ENCODE data around the gene PIGT.

PIGT gene

GRCh38 chr20:45372241-45372640, 43.7 kb upstream of the PIGT start:
- Histone ChIP-seq H3K4me2 (ENCODE audit: insufficient read depth, low read length) (no peak overlapping the region), H3K27me3 (ENCODE audit: insufficient read depth, low read length, poor library complexity) (no peaks in the 10 kb centered on the region), H3K27ac (ENCODE audit: low read length) (no peak overlapping the region), H4K20me1 (ENCODE audit: insufficient read depth, low read length) (peaks cover 5% of the 10 kb centered on the region; the same call in 1 of the 2 replicates), H3K4me1 (ENCODE audit: insufficient read depth, low read length) (peaks cover 16% of the 10 kb centered on the region), H3K4me3 (ENCODE audit: low read depth in 1 of 2, low read length in 2 of 2) (no peak overlapping the region), H3K9me3 (ENCODE audit: insufficient read depth, low read length, severe bottlenecking) (no peaks in the 10 kb centered on the region), H3K36me3 (ENCODE audit: insufficient read depth, low read length) (peaks cover 16% of the 10 kb centered on the region), H2AFZ (ENCODE audit: low read depth, low read length) (no peak overlapping the region), H3K9ac (ENCODE audit: low read depth, low read length) (no peak overlapping the region), H3K79me2 (ENCODE audit: insufficient read depth, low read length) (no peaks in the 10 kb centered on the region)
- DNase-seq: no peak
- ATAC-seq (ENCODE audit: insufficient read depth, low read depth): no peak
- TF ChIP-seq CTCF (IDR thresholded peaks at IDR 0.05; ENCODE audit: borderline replicate concordance, extremely low read depth, low read length, poor library complexity, severe bottlenecking): no peak
- TF ChIP-seq EZH2 (IDR thresholded peaks at IDR 0.05; ENCODE audit: borderline replicate concordance, low read depth, low read length, severe bottlenecking): no peak

GRCh38 chr20:45372646-45373352, 43.1 kb upstream of the PIGT start:
- Histone ChIP-seq H3K4me1 (ENCODE audit: insufficient read depth, low read length) (peaks cover 16% of the 10 kb centered on the region), H3K36me3 (ENCODE audit: insufficient read depth, low read length) (peaks cover 10% of the 10 kb centered on the region), H2AFZ (ENCODE audit: low read depth, low read length) (peak overlapping the region; percentile 79), H3K79me2 (ENCODE audit: insufficient read depth, low read length) (no peaks in the 10 kb centered on the region), H3K4me2 (ENCODE audit: insufficient read depth, low read length) (peak overlapping the region; percentile 76), H3K9me3 (ENCODE audit: insufficient read depth, low read length, severe bottlenecking) (no peaks in the 10 kb centered on the region), H3K27ac (ENCODE audit: low read length) (peak overlapping the region; percentile 61), H3K9ac (ENCODE audit: low read depth, low read length) (peak overlapping the region; percentile 50; the same call in 1 of the 2 replicates), H4K20me1 (ENCODE audit: insufficient read depth, low read length) (peaks cover 5% of the 10 kb centered on the region; the same call in 1 of the 2 replicates), H3K4me3 (ENCODE audit: low read depth in 1 of 2, low read length in 2 of 2) (peak overlapping the region in 1 of 2 experiments; percentile 60; a peak in 2 of 4 replicates), H3K27me3 (ENCODE audit: insufficient read depth, low read length, poor library complexity) (no peaks in the 10 kb centered on the region)
- TF ChIP-seq EZH2 (IDR thresholded peaks at IDR 0.05; ENCODE audit: borderline replicate concordance, low read depth, low read length, severe bottlenecking) (no peak), CTCF (IDR thresholded peaks at IDR 0.05; ENCODE audit: borderline replicate concordance, extremely low read depth, low read length, poor library complexity, severe bottlenecking) (no peak)
- no peak for ATAC-seq (ENCODE audit: insufficient read depth, low read depth)
- DNase-seq: no peak

GRCh38 chr20:45373353-45374100, 42.4 kb upstream of the PIGT start:
- ATAC-seq (ENCODE audit: insufficient read depth, low read depth) (peak; percentile 95), DNase-seq (peak; percentile 88)
- peaks cover 16% of the 10 kb centered on the region for H3K4me1 ChIP-seq (ENCODE audit: insufficient read depth, low read length)
- TF ChIP-seq CTCF (IDR thresholded peaks at IDR 0.05; ENCODE audit: borderline replicate concordance, extremely low read depth, low read length, poor library complexity, severe bottlenecking) (peak; percentile 96), EZH2 (IDR thresholded peaks at IDR 0.05; ENCODE audit: borderline replicate concordance, low read depth, low read length, severe bottlenecking) (no peak)
- no peaks in the 10 kb centered on the region for H3K9me3 ChIP-seq (ENCODE audit: insufficient read depth, low read length, severe bottlenecking)
- H2AFZ ChIP-seq (ENCODE audit: low read depth, low read length): peak overlapping the region; percentile 79
- H3K79me2 ChIP-seq (ENCODE audit: insufficient read depth, low read length): no peaks in the 10 kb centered on the region
- peak overlapping the region; percentile 50 for H3K9ac ChIP-seq (ENCODE audit: low read depth, low read length)
- peak overlapping the region; percentile 76 for H3K4me2 ChIP-seq (ENCODE audit: insufficient read depth, low read length)
- H4K20me1 ChIP-seq (ENCODE audit: insufficient read depth, low read length): peaks cover 5% of the 10 kb centered on the region; the same call in 1 of the 2 replicates
- peaks cover 3% of the 10 kb centered on the region; the same call in 1 of the 2 replicates for H3K36me3 ChIP-seq (ENCODE audit: insufficient read depth, low read length)
- peak overlapping the region; percentile 61 for H3K27ac ChIP-seq (ENCODE audit: low read length)
- H3K27me3 ChIP-seq (ENCODE audit: insufficient read depth, low read length, poor library complexity): no peaks in the 10 kb centered on the region
- H3K4me3 ChIP-seq (ENCODE audit: low read depth in 1 of 2, low read length in 2 of 2): peak overlapping the region; percentile 4 to 60; a peak in 3 of 4 replicates

Data from DND-41 (cell line).